ENCODE measurements around the gene CYP2C8.

- TF ChIP-seq, protein P1, sequence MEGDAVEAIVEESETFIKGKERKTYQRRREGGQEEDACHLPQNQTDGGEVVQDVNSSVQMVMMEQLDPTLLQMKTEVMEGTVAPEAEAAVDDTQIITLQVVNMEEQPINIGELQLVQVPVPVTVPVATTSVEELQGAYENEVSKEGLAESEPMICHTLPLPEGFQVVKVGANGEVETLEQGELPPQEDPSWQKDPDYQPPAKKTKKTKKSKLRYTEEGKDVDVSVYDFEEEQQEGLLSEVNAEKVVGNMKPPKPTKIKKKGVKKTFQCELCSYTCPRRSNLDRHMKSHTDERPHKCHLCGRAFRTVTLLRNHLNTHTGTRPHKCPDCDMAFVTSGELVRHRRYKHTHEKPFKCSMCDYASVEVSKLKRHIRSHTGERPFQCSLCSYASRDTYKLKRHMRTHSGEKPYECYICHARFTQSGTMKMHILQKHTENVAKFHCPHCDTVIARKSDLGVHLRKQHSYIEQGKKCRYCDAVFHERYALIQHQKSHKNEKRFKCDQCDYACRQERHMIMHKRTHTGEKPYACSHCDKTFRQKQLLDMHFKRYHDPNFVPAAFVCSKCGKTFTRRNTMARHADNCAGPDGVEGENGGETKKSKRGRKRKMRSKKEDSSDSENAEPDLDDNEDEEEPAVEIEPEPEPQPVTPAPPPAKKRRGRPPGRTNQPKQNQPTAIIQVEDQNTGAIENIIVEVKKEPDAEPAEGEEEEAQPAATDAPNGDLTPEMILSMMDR (IDR thresholded peaks at IDR 0.05 in 4 of 5, conservative IDR thresholded peaks at IDR 0.05 in 1 of 5), result no peak
- no peak for TF ChIP-seq POLR2A (IDR thresholded peaks at IDR 0.05)
Measured at GRCh38 chr10:95056744-95057363, 12.4 kb downstream of the CYP2C8 start.

Data from gastrocnemius medialis (tissue), 4 donors.